Measurements from ENCODE around the gene CTRB2. TPM values are rescaled to one million over a fixed set of nuclear protein-coding genes. Genes with fewer than 3 reads are reported as not detected.

CTRB2 gene
- total RNA-seq, 2 experiments from 2014 or later: not detected

- DNase-seq (ENCODE audit: low spot score): no peak
- Histone ChIP-seq H4K20me1 (ENCODE audit: insufficient read depth, low read length) (no peaks in the 10 kb centered on the region), H3K4me2 (ENCODE audit: low read length) (no peak overlapping the region), H2AFZ (ENCODE audit: low read length) (no peak overlapping the region), H3K79me2 (ENCODE audit: insufficient read depth, low read depth, low read length) (no peaks in the 10 kb centered on the region), H3K9me2 (ENCODE audit: insufficient read depth, low read length) (no peaks in the 10 kb centered on the region), H3K4me3 (ENCODE audit: low read depth, low read length, poor library complexity, severe bottlenecking) (no peak overlapping the region), H3K9me3 (ENCODE audit: low read length) (no peaks in the 10 kb centered on the region), H3K27ac (ENCODE audit: low read depth, low read length, poor library complexity, severe bottlenecking) (no peak overlapping the region), H3K36me3 (ENCODE audit: insufficient read depth, low read length) (no peaks in the 10 kb centered on the region), H3K4me1 (ENCODE audit: insufficient read depth, low read length, poor library complexity, severe bottlenecking) (peaks cover 10% of the 10 kb centered on the region)
- ChIA-PET CTCF (ENCODE audit: unreplicated experiment) (no interaction called here), POLR2A (interaction anchor here (0.7 to 1.2 kb wide), 3 partner anchors 187 to 572 kb away, joined by 3 to 4 read pairs (median 3); no protein-coding TSS in a partner anchor)
- no peak for TF ChIP-seq EZH2phosphoT487 (IDR thresholded peaks at IDR 0.05; ENCODE audit: borderline replicate concordance, low read depth, low read length)
- intact Hi-C loops (cut with micrococcal nuclease; ENCODE audit: unreplicated experiment): loop anchor here (2.0 kb wide), 1 partner anchor 17 kb away; the partner anchor contains the start of gene CTRB1
- no TSS peak for BruUV-seq (replicated peaks)
These were observed 4.8 kb downstream of the CTRB2 start for GRCh38 chr16:75202069-75202590.

DNA sequence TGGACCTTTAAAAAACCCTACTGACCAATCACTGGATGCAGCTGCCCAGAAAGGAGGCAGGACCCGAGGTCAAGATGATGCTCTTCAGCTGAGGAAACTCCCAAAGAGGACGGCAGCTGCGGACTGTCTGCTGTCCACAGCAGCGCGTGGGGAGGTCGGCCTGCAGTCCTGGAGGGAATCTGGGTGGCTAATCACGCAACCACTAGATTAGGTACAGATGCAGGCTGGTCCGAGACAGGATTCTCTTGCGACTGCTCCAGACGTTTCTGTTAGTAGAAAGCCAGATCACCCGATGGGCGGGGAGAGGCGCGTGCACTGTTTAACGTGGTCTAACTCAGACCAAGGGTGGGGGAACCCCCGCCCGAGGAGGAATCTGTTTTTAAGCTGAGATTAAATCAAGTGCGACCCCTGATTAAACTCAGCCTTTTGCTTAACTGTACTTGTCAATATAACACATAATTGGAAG, 8.8 kb downstream of the CTRB2 start:
- H3K4me3 ChIP-seq (ENCODE audit: low read depth, low read length, poor library complexity, severe bottlenecking): no peak overlapping the region
- H3K79me2 ChIP-seq (ENCODE audit: insufficient read depth, low read depth, low read length): no peaks in the 10 kb centered on the region
- TF ChIP-seq CTCF (conservative IDR thresholded peaks at IDR 0.05; ENCODE audit: low read length): no peak
- no peak for TF ChIP-seq EZH2phosphoT487 (IDR thresholded peaks at IDR 0.05; ENCODE audit: borderline replicate concordance, low read depth, low read length)
- no peak overlapping the region for H3K4me2 ChIP-seq (ENCODE audit: low read length)
- POLR2A ChIA-PET: interaction anchor here (0.6 to 0.7 kb wide), 2 partner anchors 47 to 145 kb away, joined by 3 to 4 read pairs; no protein-coding TSS in a partner anchor
- no peaks in the 10 kb centered on the region for H3K36me3 ChIP-seq (ENCODE audit: insufficient read depth, low read length)
- no peaks in the 10 kb centered on the region for H3K9me2 ChIP-seq (ENCODE audit: insufficient read depth, low read length)
- DNase-seq (ENCODE audit: low spot score): no peak
- H3K4me1 ChIP-seq (ENCODE audit: insufficient read depth, low read length, poor library complexity, severe bottlenecking): peaks cover 10% of the 10 kb centered on the region
- intact Hi-C loops (cut with micrococcal nuclease; ENCODE audit: unreplicated experiment): loop anchor here (5.0 kb wide), 1 partner anchor 34 kb away; no protein-coding TSS in a partner anchor
- no peak overlapping the region for H3K27ac ChIP-seq (ENCODE audit: low read depth, low read length, poor library complexity, severe bottlenecking)
- H4K20me1 ChIP-seq (ENCODE audit: insufficient read depth, low read length): no peaks in the 10 kb centered on the region
- CTCF ChIA-PET (ENCODE audit: unreplicated experiment): interaction anchor here (0.6 kb wide), 1 partner anchor 87 kb away, joined by 3 read pairs; no protein-coding TSS in a partner anchor
- H3K9me3 ChIP-seq (ENCODE audit: low read length): no peaks in the 10 kb centered on the region
- no TSS peak for BruUV-seq (replicated peaks)
- no peak overlapping the region for H2AFZ ChIP-seq (ENCODE audit: low read length)

DNA sequence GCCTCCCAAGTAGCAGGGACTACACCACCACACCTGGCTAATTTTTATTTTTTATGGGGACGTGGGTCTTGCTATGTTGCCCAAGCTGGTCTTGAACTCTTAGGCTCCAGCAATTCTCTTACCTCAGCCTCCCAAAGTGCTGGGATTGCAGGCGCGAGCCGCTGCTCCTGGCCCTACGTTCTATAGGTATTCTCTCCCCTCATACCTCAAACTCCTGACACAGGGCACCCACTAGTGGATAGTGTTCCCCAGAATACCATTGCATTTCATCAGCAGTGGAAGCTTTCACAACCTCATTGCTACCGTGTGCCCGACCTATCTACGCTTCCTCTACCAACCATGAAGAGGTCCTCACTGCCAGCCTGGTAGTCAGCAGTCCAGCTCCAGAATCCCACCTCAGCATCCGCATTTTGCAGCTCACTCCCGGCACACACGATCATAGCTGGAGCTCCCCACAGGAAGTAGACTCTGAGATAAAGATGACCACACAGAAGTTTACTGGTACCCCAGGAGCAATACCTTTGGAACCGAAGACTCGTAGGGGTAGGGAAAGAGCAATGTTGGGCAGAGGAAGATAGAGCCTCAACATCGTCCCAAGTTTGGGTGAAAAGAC, 9.3 kb downstream of the CTRB2 start:
- no peaks in the 10 kb centered on the region for H3K79me2 ChIP-seq (ENCODE audit: insufficient read depth, low read depth, low read length)
- H3K27ac ChIP-seq (ENCODE audit: low read depth, low read length, poor library complexity, severe bottlenecking): no peak overlapping the region
- CTCF ChIA-PET (ENCODE audit: unreplicated experiment): interaction anchor here (0.6 kb wide), 1 partner anchor 87 kb away, joined by 3 read pairs; no protein-coding TSS in a partner anchor
- H3K9me2 ChIP-seq (ENCODE audit: insufficient read depth, low read length): no peaks in the 10 kb centered on the region
- intact Hi-C loops (cut with micrococcal nuclease; ENCODE audit: unreplicated experiment): loop anchor here (5.0 kb wide), 1 partner anchor 35 kb away; no protein-coding TSS in a partner anchor
- H3K4me2 ChIP-seq (ENCODE audit: low read length): no peak overlapping the region
- no TSS peak for BruUV-seq (replicated peaks)
- H2AFZ ChIP-seq (ENCODE audit: low read length): no peak overlapping the region
- H3K36me3 ChIP-seq (ENCODE audit: insufficient read depth, low read length): no peaks in the 10 kb centered on the region
- no peak overlapping the region for H3K4me3 ChIP-seq (ENCODE audit: low read depth, low read length, poor library complexity, severe bottlenecking)
- peaks cover 10% of the 10 kb centered on the region for H3K4me1 ChIP-seq (ENCODE audit: insufficient read depth, low read length, poor library complexity, severe bottlenecking)
- H3K9me3 ChIP-seq (ENCODE audit: low read length): no peaks in the 10 kb centered on the region
- POLR2A ChIA-PET: interaction anchor here (0.9 kb wide), 1 partner anchor 183 kb away, joined by 3 read pairs; no protein-coding TSS in a partner anchor
- no peak for DNase-seq (ENCODE audit: low spot score)
- TF ChIP-seq CTCF (conservative IDR thresholded peaks at IDR 0.05; ENCODE audit: low read length) (no peak), EZH2phosphoT487 (IDR thresholded peaks at IDR 0.05; ENCODE audit: borderline replicate concordance, low read depth, low read length) (no peak)
- no peaks in the 10 kb centered on the region for H4K20me1 ChIP-seq (ENCODE audit: insufficient read depth, low read length)
